ENCODE results near the gene C9. TPM values are rescaled to one million over a fixed set of nuclear protein-coding genes. Genes with fewer than 3 reads are reported as not detected.

Gene C9
- total and polyA plus RNA-seq, 2 donors (not counting 1 experiment from before 2014, with no cell fraction given) = not detected

GRCh38 chr5:39384271-39384670, 20.0 kb upstream of the C9 start:
- H3K27ac ChIP-seq (ENCODE audit: low read length in 2 of 2) = no peak overlapping the region
- no CpG with 5 or more reads among the region's 1 CpG for WGBS (ENCODE audit: insufficient coverage)
- no peak overlapping the region for H3K9ac ChIP-seq (ENCODE audit: low read length)
- H3K27me3 ChIP-seq (replicated peaks in 1 of 4; ENCODE audit: control extremely low read depth in 1 of 4, control insufficient read depth in 3 of 4, insufficient read depth in 4 of 4, low read length in 3 of 4) = no peaks in the 10 kb centered on the region
- POLR2A ChIA-PET = no interaction called here
- CTCF ChIA-PET = interaction anchor here (1.9 kb wide), 1 partner anchor 8 kb away, joined by 9 read pairs; no protein-coding TSS in a partner anchor
- H3K27ac Mint-ChIP-seq = no peak overlapping the region
- no peak overlapping the region for H2AFZ ChIP-seq (ENCODE audit: insufficient read depth, low read depth, low read length, poor library complexity, severe bottlenecking)
- H4K20me1 ChIP-seq (ENCODE audit: control insufficient read depth, insufficient read depth, low read length, poor library complexity, severe bottlenecking) = no peaks in the 10 kb centered on the region
- no peaks in the 10 kb centered on the region for H3K27me3 Mint-ChIP-seq
- no peak for ATAC-seq (ENCODE audit: low read depth)
- H3K9me3 ChIP-seq (ENCODE audit: control extremely low read depth in 1 of 3, control insufficient read depth in 2 of 3, insufficient read depth in 1 of 3, low read length in 2 of 3) = no peaks in the 10 kb centered on the region
- no peaks in the 10 kb centered on the region for H3K4me1 ChIP-seq (ENCODE audit: control insufficient read depth in 2 of 2, insufficient read depth in 2 of 2, low read length in 2 of 2)
- H3K36me3 ChIP-seq (replicated peaks in 1 of 2; ENCODE audit: control extremely low read depth in 1 of 2, control insufficient read depth in 1 of 2, extremely low read depth in 1 of 2, insufficient read depth in 2 of 2, low read length in 1 of 2) = no peaks in the 10 kb centered on the region
- TF ChIP-seq EZH2 (IDR thresholded peaks at IDR 0.05; ENCODE audit: borderline replicate concordance, insufficient read depth, low read depth, low read length, poor library complexity, severe bottlenecking) = no peak
- no peak for TF ChIP-seq CTCF (IDR thresholded peaks at IDR 0.05)
- H3K4me3 ChIP-seq (ENCODE audit: control extremely low read depth in 1 of 5, extremely low read depth in 1 of 5, insufficient read depth in 1 of 5, low read depth in 2 of 5, low read length in 4 of 5) = no peak overlapping the region
- intact Hi-C loops (cut with micrococcal nuclease) = no loop called here
- no peak overlapping the region for H3K4me2 ChIP-seq (replicated peaks; ENCODE audit: low read depth, low read length, poor library complexity, severe bottlenecking)
- H3K4me3 Mint-ChIP-seq = no peak overlapping the region
- H3K9me3 Mint-ChIP-seq (ENCODE audit: insufficient read depth) = no peaks in the 10 kb centered on the region
- H3K4me1 Mint-ChIP-seq = no peaks in the 10 kb centered on the region
- H3K79me2 ChIP-seq (ENCODE audit: control insufficient read depth, insufficient read depth, low read length) = no peaks in the 10 kb centered on the region
- no peak for DNase-seq

- H3K27me3 ChIP-seq (replicated peaks in 1 of 4; ENCODE audit: control extremely low read depth in 1 of 4, control insufficient read depth in 3 of 4, insufficient read depth in 4 of 4, low read length in 3 of 4) = no peaks in the 10 kb centered on the region
- no peaks in the 10 kb centered on the region for H3K4me1 ChIP-seq (ENCODE audit: control insufficient read depth in 2 of 2, insufficient read depth in 2 of 2, low read length in 2 of 2)
- no peak overlapping the region for H3K9ac ChIP-seq (ENCODE audit: low read length)
- no peak overlapping the region for H3K27ac ChIP-seq (ENCODE audit: low read length in 2 of 2)
- intact Hi-C loops (cut with micrococcal nuclease) = no loop called here
- no peak overlapping the region for H3K4me2 ChIP-seq (replicated peaks; ENCODE audit: low read depth, low read length, poor library complexity, severe bottlenecking)
- CTCF ChIA-PET = no interaction called here
- Mint-ChIP-seq H3K9me3 (ENCODE audit: insufficient read depth) (no peaks in the 10 kb centered on the region), H3K27me3 (peaks cover 1% of the 10 kb centered on the region), H3K27ac (no peak overlapping the region), H3K4me3 (no peak overlapping the region), H3K4me1 (no peaks in the 10 kb centered on the region)
- DNase-seq (no peak), ATAC-seq (ENCODE audit: low read depth) (no peak)
- POLR2A ChIA-PET = no interaction called here
- TF ChIP-seq EZH2 (IDR thresholded peaks at IDR 0.05; ENCODE audit: borderline replicate concordance, insufficient read depth, low read depth, low read length, poor library complexity, severe bottlenecking) (no peak), CTCF (IDR thresholded peaks at IDR 0.05) (no peak)
- H4K20me1 ChIP-seq (ENCODE audit: control insufficient read depth, insufficient read depth, low read length, poor library complexity, severe bottlenecking) = no peaks in the 10 kb centered on the region
- no peaks in the 10 kb centered on the region for H3K9me3 ChIP-seq (ENCODE audit: control extremely low read depth in 1 of 3, control insufficient read depth in 2 of 3, insufficient read depth in 1 of 3, low read length in 2 of 3)
- no peak overlapping the region for H3K4me3 ChIP-seq (ENCODE audit: control extremely low read depth in 1 of 5, extremely low read depth in 1 of 5, insufficient read depth in 1 of 5, low read depth in 2 of 5, low read length in 4 of 5)
- H3K36me3 ChIP-seq (replicated peaks in 1 of 2; ENCODE audit: control extremely low read depth in 1 of 2, control insufficient read depth in 1 of 2, extremely low read depth in 1 of 2, insufficient read depth in 2 of 2, low read length in 1 of 2) = no peaks in the 10 kb centered on the region
- no peaks in the 10 kb centered on the region for H3K79me2 ChIP-seq (ENCODE audit: control insufficient read depth, insufficient read depth, low read length)
- 83% methylated on average over 2 of the region's 3 CpGs for WGBS (ENCODE audit: insufficient coverage)
- H2AFZ ChIP-seq (ENCODE audit: insufficient read depth, low read depth, low read length, poor library complexity, severe bottlenecking) = no peak overlapping the region
These were observed 17.1 kb upstream of the C9 start for GRCh38 chr5:39381376-39381775.
